T-cell (primary cell): ENCODE measurements around the gene TMEM109. TPM values are rescaled to one million over a fixed set of nuclear protein-coding genes. Genes with fewer than 3 reads are reported as not detected.

Source experiments
- ATAC-seq, 4 experiments: fragments of 200-7000 bp in 3 of 4; fragments of 150-1000 bp in 1 of 4; cut with Tn5 transposase; replicated peaks in 1 of 4; 1 replicate in 3 of 4; 2 replicates in 1 of 4; pipeline ENCODE4 v1.10.0; 2021; ENCODE audit warnings: moderate library complexity in 3 of 4, mild to moderate bottlenecking in 2 of 4, moderate number of reproducible peaks in 1 of 4
- CTCF ChIA-PET, 2 donors: fragments of 300-600 bp; sonication (Branson Sonifier 250); formaldehyde crosslinking; loops; one replicate each; lab custom pipeline; 2022; ENCODE audit warnings: antibody characterized with exemption in 2 of 2; lab: Charles Lee
- POLR2A ChIA-PET, 2 donors: fragments of 300-600 bp; sonication (Branson Sonifier 250); formaldehyde crosslinking; loops; one replicate each; lab custom pipeline; 2022; ENCODE audit warnings: antibody characterized with exemption in 2 of 2; lab: Charles Lee
- DNase-seq, 35 experiments: peaks; one replicate each; pipeline versions ENCODE4 v3.0.0 to v3.0.0-alpha.2; 2013 to 2023
- H3K27ac ChIP-seq: one replicate; pipeline ENCODE4 v1.5.1; 2013; ENCODE audit warnings: low read length
- H3K27me3 ChIP-seq, 2 experiments: replicated peaks in 1 of 2; 1 replicate in 1 of 2; 2 replicates in 1 of 2; pipeline versions ENCODE4 v1.6.1 to v1.7.0; 2013; ENCODE audit warnings: low read length in 1 of 2, mixed read lengths in 1 of 2; ENCODE audit not compliant: control insufficient read depth in 2 of 2, insufficient read depth in 2 of 2; ENCODE audit errors: extremely low read depth in 1 of 2
- H3K36me3 ChIP-seq, 2 donors: 1 replicate in 1 of 2; 2 replicates in 1 of 2; pipeline versions ENCODE4 v1.6.1 to v1.7.0; 2013; ENCODE audit warnings: low read length in 1 of 2; ENCODE audit not compliant: control insufficient read depth in 2 of 2, insufficient read depth in 1 of 2; ENCODE audit errors: extremely low read depth in 1 of 2
- H3K4me1 ChIP-seq, 2 experiments: 1 replicate in 1 of 2; 2 replicates in 1 of 2; pipeline versions ENCODE4 v1.6.1 to v1.7.0; 2013; ENCODE audit warnings: low read length in 2 of 2, mixed read lengths in 1 of 2; ENCODE audit not compliant: insufficient read depth in 2 of 2, control insufficient read depth in 1 of 2; ENCODE audit errors: extremely low read depth in 1 of 2
- H3K4me3 ChIP-seq, 2 donors: 1 replicate in 1 of 2; 2 replicates in 1 of 2; pipeline versions ENCODE4 v1.5.1 to v1.7.0; 2013; ENCODE audit warnings: mild to moderate bottlenecking in 2 of 2, low read length in 1 of 2, moderate library complexity in 1 of 2; ENCODE audit not compliant: control insufficient read depth in 1 of 2; ENCODE audit errors: extremely low read depth in 1 of 2
- H3K9me3 ChIP-seq: 2 replicates; pipeline ENCODE4 v1.7.0; 2013
- H3K27ac Mint-ChIP-seq, 2 donors: one replicate each; pipeline ENCODE4 v1.8.0; 2020 to 2021; ENCODE audit warnings: mild to moderate bottlenecking in 2 of 2, mixed read lengths in 2 of 2
- H3K27me3 Mint-ChIP-seq, 2 donors: one replicate each; pipeline ENCODE4 v1.8.0; 2021 to 2022; ENCODE audit warnings: mixed read lengths in 2 of 2
- H3K36me3 Mint-ChIP-seq: one replicate; pipeline ENCODE4 v1.8.0; 2021; ENCODE audit warnings: mixed read lengths
- H3K4me1 Mint-ChIP-seq, 3 donors: one replicate each; pipeline ENCODE4 v1.8.0; 2020 to 2022; ENCODE audit warnings: mixed read lengths in 3 of 3, mild to moderate bottlenecking in 1 of 3
- H3K4me3 Mint-ChIP-seq, 3 donors: one replicate each; pipeline ENCODE4 v1.8.0; 2020 to 2022; ENCODE audit warnings: mild to moderate bottlenecking in 3 of 3, mixed read lengths in 3 of 3, moderate library complexity in 3 of 3
- H3K9me3 Mint-ChIP-seq, 3 donors: one replicate each; pipeline ENCODE4 v1.8.0; 2020 to 2022; ENCODE audit warnings: mixed read lengths in 3 of 3
- WGBS: methylation state at CpG from one replicate; pipeline ENCODE4 v1.1.5; 2013; ENCODE audit warnings: missing lambda C conversion rate; ENCODE audit not compliant: insufficient coverage; 5-methylcytosine and 5-hydroxymethylcytosine counted together
- total RNA-seq, 35 experiments: library from RNA in 6 of 35; stranded (reverse) in 6 of 35; fragments of 120-200 nt in 1 of 35; gene quantifications; one replicate each; pipeline versions ENCODE4 v1.2.1 to v1.2.4 and lab custom pipeline; 2013 to 2026

Gene TMEM109
- total RNA-seq, 5 donors from 2014 or later (not counting 1 experiment from before 2014, with no cell fraction given): 55.6 to 82.1 (median 71.8) TPM

DNA sequence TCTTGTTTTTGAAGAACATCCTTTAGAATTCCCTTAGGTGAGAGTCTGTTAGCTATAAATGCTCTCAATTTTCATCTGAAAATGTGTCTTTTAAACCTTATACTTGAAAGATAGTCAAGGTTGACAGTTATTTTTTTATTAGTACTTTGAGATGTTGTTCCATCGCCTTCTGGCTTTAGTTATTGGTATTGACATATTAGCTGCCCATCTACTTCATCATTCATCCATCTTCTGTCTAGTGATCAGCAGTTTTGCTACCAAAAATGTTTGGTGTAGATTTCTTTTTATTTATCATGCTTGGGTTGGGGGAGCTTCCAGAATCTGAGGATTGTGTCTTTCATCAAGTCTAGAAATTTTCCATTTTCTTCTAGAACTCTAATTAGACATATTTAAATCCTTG lies 54.3 kb downstream of the TMEM109 start:
- WGBS: no CpG with 5 or more reads among the region's 1 CpG
- no peaks in the 10 kb centered on the region for H3K9me3 Mint-ChIP-seq
- no peak overlapping the region for H3K4me3 ChIP-seq
- peaks cover 12 to 22% of the 10 kb centered on the region in 2 experiments for H3K4me1 ChIP-seq
- no peak overlapping the region for H3K4me3 Mint-ChIP-seq
- no peak overlapping the region for H3K27ac ChIP-seq
- peaks cover 3% of the 10 kb centered on the region for H3K36me3 Mint-ChIP-seq
- H3K27me3 Mint-ChIP-seq: peaks cover 0 to 2% of the 10 kb centered on the region in 2 donors
- no peak for ATAC-seq
- no peaks in the 10 kb centered on the region for H3K36me3 ChIP-seq
- POLR2A ChIA-PET: no interaction called here
- H3K4me1 Mint-ChIP-seq: peaks cover 16 to 20% (median 16%) of the 10 kb centered on the region in 3 donors
- CTCF ChIA-PET: interaction anchor here in 1 of 2 donors (1.3 to 2.2 kb wide), 2 partner anchors 11 to 53 kb away, joined by 4 to 16 read pairs; no protein-coding TSS in a partner anchor
- no peaks in the 10 kb centered on the region for H3K9me3 ChIP-seq
- DNase-seq: no peak
- H3K27ac Mint-ChIP-seq: no peak overlapping the region
- no peaks in the 10 kb centered on the region for H3K27me3 ChIP-seq

DNA sequence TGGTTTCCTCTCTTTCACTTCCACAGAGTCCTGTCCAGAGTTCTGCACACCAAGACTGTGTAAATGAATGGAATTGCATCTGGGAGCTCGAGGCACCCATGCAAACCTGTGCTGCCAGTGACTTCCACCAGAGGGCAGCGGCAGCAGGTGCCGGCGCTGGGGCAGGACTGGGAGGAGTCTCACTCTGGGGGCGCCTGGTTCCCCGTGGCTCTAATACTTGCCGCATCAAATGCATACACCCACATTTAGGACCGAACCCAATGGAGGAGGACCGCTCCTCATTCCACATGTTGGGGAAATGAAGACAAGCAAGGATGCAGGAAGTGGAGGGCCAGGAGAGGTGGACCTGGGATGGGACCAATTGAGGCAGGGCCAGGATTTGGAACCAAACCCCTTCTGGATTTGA lies 56.4 kb downstream of the TMEM109 start:
- Mint-ChIP-seq H3K4me3 (peak overlapping the region; percentile 92 to 94 (median 93)), H3K4me1 (peaks cover 25 to 42% (median 30%) of the 10 kb centered on the region in 3 donors), H3K27me3 (peaks cover 0 to 2% of the 10 kb centered on the region in 2 donors), H3K27ac (peak overlapping the region; percentile 83 to 85), H3K36me3 (peaks cover 21% of the 10 kb centered on the region), H3K9me3 (no peaks in the 10 kb centered on the region)
- H3K27ac ChIP-seq: peak overlapping the region; percentile 85
- CTCF ChIA-PET: interaction anchor here (1.0 to 2.5 kb wide), 14 partner anchors 12 to 217 kb away, joined by 3 to 16 read pairs (median 4); partner anchors contain the start of gene TMEM109 (in 1 of the 2)
- H3K27me3 ChIP-seq: no peaks in the 10 kb centered on the region
- peaks cover 18 to 36% of the 10 kb centered on the region in 2 experiments for H3K4me1 ChIP-seq
- no peaks in the 10 kb centered on the region for H3K36me3 ChIP-seq
- ATAC-seq (peak; percentile 55 to 70 (median 62)), DNase-seq (peak; percentile 61 to 88 (median 77))
- no peaks in the 10 kb centered on the region for H3K9me3 ChIP-seq
- peak overlapping the region; percentile 79 to 98 for H3K4me3 ChIP-seq
- 0% methylated on average over 2 of the region's 9 CpGs for WGBS
- POLR2A ChIA-PET: interaction anchor here (0.6 to 1.4 kb wide), 4 partner anchors 29 to 1578 kb away, joined by 3 to 7 read pairs (median 4); no protein-coding TSS in a partner anchor

DNA sequence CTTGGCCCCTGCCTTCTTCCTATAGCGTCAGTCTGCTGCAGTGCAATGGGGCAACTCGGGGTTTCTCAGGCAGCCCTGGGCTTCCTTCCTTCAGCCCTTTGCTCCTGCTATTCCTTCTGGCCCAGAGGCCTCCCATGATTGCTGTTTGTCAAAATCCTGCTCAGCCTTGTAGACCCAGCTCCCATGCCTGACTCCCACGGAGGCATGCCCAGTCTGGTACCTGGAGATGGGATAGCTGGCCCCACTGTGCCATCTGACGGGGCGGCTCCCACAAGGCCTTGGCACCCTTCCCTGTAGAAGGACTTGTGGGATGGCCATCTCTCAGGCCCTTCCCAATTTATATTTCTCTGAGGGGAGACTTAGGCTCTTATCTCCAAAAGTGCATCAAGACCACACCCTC lies 56.9 kb downstream of the TMEM109 start:
- no peak for DNase-seq
- Mint-ChIP-seq H3K9me3 (no peaks in the 10 kb centered on the region), H3K27ac (peak overlapping the region; percentile 95 to 96), H3K4me3 (peak overlapping the region; percentile 92 to 94 (median 93)), H3K4me1 (peaks cover 27 to 45% (median 32%) of the 10 kb centered on the region in 3 donors), H3K36me3 (peaks cover 23% of the 10 kb centered on the region), H3K27me3 (peaks cover 0 to 2% of the 10 kb centered on the region in 2 donors)
- Histone ChIP-seq H3K4me3 (peak overlapping the region; percentile 79 to 98), H3K36me3 (no peaks in the 10 kb centered on the region), H3K27me3 (no peaks in the 10 kb centered on the region), H3K9me3 (no peaks in the 10 kb centered on the region), H3K27ac (peak overlapping the region; percentile 85), H3K4me1 (peaks cover 23 to 39% of the 10 kb centered on the region in 2 experiments)
- ATAC-seq: peak in 2 of 4 experiments; percentile 6 to 13
- 68% methylated on average over 3 of the region's 5 CpGs for WGBS
- POLR2A ChIA-PET: interaction anchor here (0.7 to 1.7 kb wide), 7 partner anchors 12 to 1577 kb away, joined by 3 to 5 read pairs (median 4); no protein-coding TSS in a partner anchor
- CTCF ChIA-PET: interaction anchor here (0.7 to 2.5 kb wide), 11 partner anchors 11 to 216 kb away, joined by 3 to 10 read pairs (median 4); partner anchors contain the start of genes TMEM109 (in 1 of the 2) and VPS37C (in 1 of the 2)

DNA sequence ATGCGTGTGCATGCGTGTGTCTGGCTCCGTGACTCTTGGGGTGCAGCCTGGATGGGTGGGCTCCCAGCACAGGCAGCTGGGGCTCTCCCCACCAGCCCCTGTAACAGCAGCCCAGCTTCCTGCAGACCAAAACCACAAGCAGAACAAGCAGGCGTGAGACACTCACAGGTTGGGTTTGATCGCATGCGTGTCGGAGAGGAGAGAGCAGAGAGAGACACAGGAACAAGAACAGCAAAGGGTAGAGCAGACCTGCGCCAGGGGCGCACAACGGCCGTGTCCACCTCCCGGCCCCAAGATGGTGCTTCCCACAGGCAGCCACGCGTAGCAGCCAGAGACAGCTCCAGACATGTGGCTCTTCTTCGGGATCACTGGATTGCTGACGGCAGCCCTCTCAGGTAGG lies 57.6 kb downstream of the TMEM109 start, which contains the start of gene CD6:
TSS of gene CD6 (plus strand) at position 161 of the 400 bp plus-strand sequence. CDS start at position 347, 186 bp downstream.
- Mint-ChIP-seq H3K27me3 (peaks cover 0 to 2% of the 10 kb centered on the region in 2 donors), H3K4me3 (peak within 1 kb of the TSS; percentile 92 to 94 (median 93)), H3K9me3 (no peaks in the 10 kb centered on the region), H3K36me3 (peaks cover 29% of the 10 kb centered on the region), H3K27ac (peak within 1 kb of the TSS; percentile 95 to 96), H3K4me1 (peaks cover 33 to 51% (median 38%) of the 10 kb centered on the region in 3 donors)
- Histone ChIP-seq H3K4me3 (peak within 1 kb of the TSS; percentile 79 to 98), H3K27me3 (no peaks in the 10 kb centered on the region), H3K4me1 (peaks cover 29 to 42% of the 10 kb centered on the region in 2 experiments), H3K9me3 (no peaks in the 10 kb centered on the region), H3K36me3 (peaks cover 0 to 3% of the 10 kb centered on the region in 2 donors), H3K27ac (peak within 1 kb of the TSS; percentile 85)
- peak; percentile 78 to 84 (median 83) for ATAC-seq
- peak in 34 of 35 experiments; percentile 58 to 85 (median 71) for DNase-seq
- under 1% methylated on average over 12 of the region's 16 CpGs for WGBS
- ChIA-PET POLR2A (interaction anchor here (0.7 to 1.7 kb wide), 5 partner anchors 11 to 71 kb away, joined by 3 to 5 read pairs (median 4); no protein-coding TSS in a partner anchor), CTCF (interaction anchor here (0.7 to 2.5 kb wide), 6 partner anchors 10 to 216 kb away, joined by 3 to 10 read pairs (median 6); partner anchors contain the start of gene VPS37C (in 1 of the 2))

DNA sequence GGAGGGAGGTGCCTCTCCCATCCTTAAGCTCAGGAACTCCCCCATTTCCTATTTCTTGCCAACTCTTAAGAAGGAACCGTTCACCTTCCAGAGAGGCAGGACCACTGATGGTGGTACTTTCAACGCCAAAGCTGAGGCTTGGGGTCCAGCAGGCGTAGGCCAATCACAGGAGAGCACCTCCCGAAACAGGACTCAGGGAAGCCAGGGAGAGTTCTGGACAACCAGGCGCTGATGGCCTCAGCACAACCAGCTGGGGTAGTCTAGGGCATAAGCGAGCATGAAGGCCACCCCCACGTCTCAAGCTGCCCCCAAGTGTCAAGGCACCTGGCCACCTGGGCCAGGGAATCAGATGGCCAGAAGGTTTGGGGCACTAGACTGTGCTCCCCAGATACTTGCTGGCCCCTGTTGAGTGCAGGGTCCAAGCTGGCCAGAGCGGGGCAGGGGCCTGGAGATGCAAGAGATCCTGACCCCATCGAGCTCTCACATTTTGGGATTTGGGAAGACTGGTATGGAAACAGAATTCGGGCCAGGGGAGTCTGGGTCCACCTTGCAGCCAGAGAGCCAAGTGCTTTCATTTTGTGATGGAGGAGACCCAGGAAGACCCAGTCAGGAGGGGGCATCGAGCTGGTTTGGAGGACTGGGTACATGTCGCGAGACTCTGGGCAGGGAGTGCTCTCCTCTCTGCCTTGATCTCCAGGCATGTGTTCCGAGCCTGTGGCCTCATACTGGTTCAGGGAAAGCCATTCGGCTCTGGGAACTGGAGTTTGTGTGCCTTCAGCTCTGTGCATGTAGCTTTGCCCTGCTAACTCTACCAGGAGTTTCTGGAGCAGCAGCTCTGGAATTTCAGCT lies 58.4 kb downstream of the TMEM109 start:
- Mint-ChIP-seq H3K9me3 (no peaks in the 10 kb centered on the region), H3K4me3 (peak overlapping the region; percentile 92 to 94 (median 93)), H3K36me3 (peaks cover 37% of the 10 kb centered on the region), H3K27ac (peak overlapping the region; percentile 95 to 96), H3K4me1 (peaks cover 41 to 60% (median 47%) of the 10 kb centered on the region in 3 donors), H3K27me3 (peaks cover 0 to 2% of the 10 kb centered on the region in 2 donors)
- Histone ChIP-seq H3K36me3 (peaks cover 8 to 12% of the 10 kb centered on the region in 2 donors), H3K4me1 (peaks cover 37 to 50% of the 10 kb centered on the region in 2 experiments), H3K27ac (peak overlapping the region; percentile 85), H3K9me3 (no peaks in the 10 kb centered on the region), H3K4me3 (peak overlapping the region; percentile 79 to 98), H3K27me3 (no peaks in the 10 kb centered on the region)
- WGBS: 7% methylated on average over 11 of the region's 15 CpGs
- DNase-seq (peak in 12 of 35 experiments; percentile 28 to 57 (median 46)), ATAC-seq (peak in 3 of 4 experiments; percentile 27 to 42 (median 35))
- ChIA-PET POLR2A (interaction anchor here (0.6 to 1.7 kb wide), 5 partner anchors 10 to 390 kb away, joined by 3 to 4 read pairs (median 3); partner anchors contain the start of genes CYB561A3 (in 1 of the 2) and TMEM138 (in 1 of the 2)), CTCF (interaction anchor here in 1 of 2 donors (0.8 to 2.5 kb wide), 2 partner anchors 9 to 70 kb away, joined by 3 to 8 read pairs; no protein-coding TSS in a partner anchor)
